ENCODE data around the gene SRCAP. TPM values are rescaled to one million over a fixed set of nuclear protein-coding genes. Genes with fewer than 3 reads are reported as not detected.

Gene SRCAP
- total RNA-seq, 4 donors from 2014 or later, result 17.2 to 42.6 (median 31.0) TPM

- Histone ChIP-seq H3K4me3 (peak overlapping the region; percentile 18 to 96 (median 34)), H3K36me3 (peaks cover 2 to 61% (median 10%) of the 10 kb centered on the region in 3 donors), H3K4me1 (peaks cover 0 to 59% (median 32%) of the 10 kb centered on the region in 4 donors), H3K27ac (peak overlapping the region; percentile 44 to 100 (median 87)), H3K9me3 (no peaks in the 10 kb centered on the region), H3K27me3 (no peaks in the 10 kb centered on the region)
- WGBS, 2 donors, result 34 to 35% methylated on average over 29 to 30 of the region's 32 CpGs
- no peak for DNase-seq (ENCODE audit: low spot score in 2 of 2)
- TF ChIP-seq, protein P1, sequence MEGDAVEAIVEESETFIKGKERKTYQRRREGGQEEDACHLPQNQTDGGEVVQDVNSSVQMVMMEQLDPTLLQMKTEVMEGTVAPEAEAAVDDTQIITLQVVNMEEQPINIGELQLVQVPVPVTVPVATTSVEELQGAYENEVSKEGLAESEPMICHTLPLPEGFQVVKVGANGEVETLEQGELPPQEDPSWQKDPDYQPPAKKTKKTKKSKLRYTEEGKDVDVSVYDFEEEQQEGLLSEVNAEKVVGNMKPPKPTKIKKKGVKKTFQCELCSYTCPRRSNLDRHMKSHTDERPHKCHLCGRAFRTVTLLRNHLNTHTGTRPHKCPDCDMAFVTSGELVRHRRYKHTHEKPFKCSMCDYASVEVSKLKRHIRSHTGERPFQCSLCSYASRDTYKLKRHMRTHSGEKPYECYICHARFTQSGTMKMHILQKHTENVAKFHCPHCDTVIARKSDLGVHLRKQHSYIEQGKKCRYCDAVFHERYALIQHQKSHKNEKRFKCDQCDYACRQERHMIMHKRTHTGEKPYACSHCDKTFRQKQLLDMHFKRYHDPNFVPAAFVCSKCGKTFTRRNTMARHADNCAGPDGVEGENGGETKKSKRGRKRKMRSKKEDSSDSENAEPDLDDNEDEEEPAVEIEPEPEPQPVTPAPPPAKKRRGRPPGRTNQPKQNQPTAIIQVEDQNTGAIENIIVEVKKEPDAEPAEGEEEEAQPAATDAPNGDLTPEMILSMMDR (IDR thresholded peaks at IDR 0.05), result no peak
- TF ChIP-seq EP300 (IDR thresholded peaks at IDR 0.05) (no peak), POLR2A (IDR thresholded peaks at IDR 0.05) (peak in 1 of 2 donors; percentile 8)
These were observed 41.8 kb upstream of the SRCAP start for GRCh38 chr16:30656974-30657865.

DNA sequence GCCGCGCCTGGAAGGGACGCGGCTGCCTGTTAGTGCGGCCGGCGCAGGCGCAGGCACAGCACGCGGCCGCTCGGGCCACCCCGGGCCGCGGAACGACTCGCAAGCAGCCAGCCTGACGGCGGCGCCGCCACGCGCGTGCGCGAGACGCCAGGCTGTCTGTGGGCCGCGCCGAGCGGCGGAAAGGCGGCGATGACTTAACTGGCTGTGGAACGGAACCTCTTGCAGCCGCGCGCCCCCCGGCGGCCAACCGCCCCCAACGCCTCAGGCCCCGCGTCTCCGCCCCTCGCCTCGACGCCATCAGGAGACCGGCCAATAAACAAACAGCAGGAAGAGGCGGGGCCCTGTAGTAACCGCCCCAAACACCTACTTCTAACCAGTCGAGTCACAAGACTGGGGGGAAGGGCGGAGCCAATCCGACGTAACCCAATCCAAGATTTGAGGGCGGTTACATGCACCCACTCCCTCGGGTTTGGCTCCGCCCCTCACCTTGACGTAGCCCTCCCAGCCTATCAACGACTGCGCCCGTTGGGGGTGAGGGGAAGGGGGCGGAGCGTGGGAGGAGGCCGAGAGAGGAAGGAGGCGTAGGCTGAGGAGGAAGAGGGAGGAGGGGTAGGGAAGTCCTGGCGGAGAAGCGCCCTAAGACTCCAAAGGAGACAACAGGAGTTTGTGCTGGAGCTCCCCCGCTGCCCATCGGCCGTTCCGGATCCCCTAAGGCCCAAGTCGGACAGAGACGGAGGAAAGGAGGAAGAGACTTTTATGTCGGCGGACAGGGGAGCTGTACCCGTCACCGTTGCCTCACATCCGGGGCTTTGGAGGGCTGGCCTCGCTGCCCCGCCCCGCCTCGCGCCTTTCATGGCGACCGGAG is 40.9 kb upstream of the SRCAP start, which contains the start of gene FBRS:
Gene FBRS (plus strand): TSS at position 566 of the 865 bp plus-strand sequence. CDS start 1,088 bp downstream, outside the sequence.
- DNase-seq (ENCODE audit: low spot score in 2 of 2), result peak; percentile 100
- WGBS, 2 donors, result 0 to 2% methylated on average over 41 to 44 of the region's 86 CpGs
- TF ChIP-seq POLR2A (IDR thresholded peaks at IDR 0.05) (peak; percentile 84 to 92), EP300 (IDR thresholded peaks at IDR 0.05) (peak; percentile 92 to 97)
- TF ChIP-seq, protein P1 (IDR thresholded peaks at IDR 0.05), result peak; percentile 75 to 96 (median 90)
- peak within 1 kb of the TSS; percentile 44 to 96 (median 84) for H3K4me3 ChIP-seq
- peaks cover 7 to 62% (median 10%) of the 10 kb centered on the region in 3 donors for H3K36me3 ChIP-seq
- H3K27ac ChIP-seq, result peak within 1 kb of the TSS; percentile 94 to 100 (median 99)
- no peaks in the 10 kb centered on the region for H3K9me3 ChIP-seq
- H3K27me3 ChIP-seq, result no peaks in the 10 kb centered on the region
- peaks cover 0 to 59% (median 34%) of the 10 kb centered on the region in 4 donors for H3K4me1 ChIP-seq

GRCh38 chr16:30658731-30659506 is 40.1 kb upstream of the SRCAP start:
- Histone ChIP-seq H3K27ac (peak overlapping the region; percentile 94 to 100 (median 99)), H3K27me3 (no peaks in the 10 kb centered on the region), H3K4me3 (peak overlapping the region; percentile 44 to 96 (median 84)), H3K9me3 (no peaks in the 10 kb centered on the region), H3K36me3 (peaks cover 7 to 62% (median 9%) of the 10 kb centered on the region in 3 donors), H3K4me1 (peaks cover 0 to 59% (median 34%) of the 10 kb centered on the region in 4 donors)
- 0% methylated on average over 25 to 32 of the region's 64 CpGs for WGBS, 2 donors
- TF ChIP-seq, protein P1 (IDR thresholded peaks at IDR 0.05), result peak in 3 of 5 experiments; percentile 10 to 50 (median 17)
- no peak for TF ChIP-seq EP300 (IDR thresholded peaks at IDR 0.05)
- TF ChIP-seq POLR2A (IDR thresholded peaks at IDR 0.05), result peak in 1 of 2 donors; percentile 1
- DNase-seq (ENCODE audit: low spot score in 2 of 2), result peak; percentile 92 to 95

GRCh38 chr16:30659507-30660423 is 39.2 kb upstream of the SRCAP start:
- H3K4me3 ChIP-seq, result peak overlapping the region; percentile 83 to 100 (median 91)
- no peaks in the 10 kb centered on the region for H3K27me3 ChIP-seq
- H3K9me3 ChIP-seq, result no peaks in the 10 kb centered on the region
- H3K36me3 ChIP-seq, result peaks cover 2 to 62% (median 7%) of the 10 kb centered on the region in 3 donors
- DNase-seq (ENCODE audit: low spot score in 2 of 2), result no peak
- WGBS, 2 donors, result 0 to 1% methylated on average over 72 to 76 of the region's 84 CpGs
- TF ChIP-seq EP300 (IDR thresholded peaks at IDR 0.05), result no peak
- peak in 1 of 2 donors; percentile 2 for TF ChIP-seq POLR2A (IDR thresholded peaks at IDR 0.05)
- peaks cover 0 to 68% (median 34%) of the 10 kb centered on the region in 4 donors for H3K4me1 ChIP-seq
- peak overlapping the region; percentile 94 to 100 (median 99) for H3K27ac ChIP-seq
